Tibial artery (tissue), 4 donors: ENCODE measurements around the gene SLC30A4.

ENCODE experiments used
- DNase-seq, 2 donors: peaks; one replicate each; pipeline ENCODE4 v3.0.0-alpha.2; 2019
- H3K27ac ChIP-seq, 2 donors: fragments of 200-600 bp; sonication (generic) in 1 of 2; 1 replicate in 1 of 2; 2 replicates in 1 of 2; pipeline ENCODE4 v1.5.1; 2018 to 2019; ENCODE audit warnings: mild to moderate bottlenecking in 1 of 2
- H3K27me3 ChIP-seq, 2 donors: fragments of 200-600 bp; sonication (generic) in 1 of 2; one replicate each; pipeline versions ENCODE4 v1.5.1 to v1.6.0; 2016 to 2019
- H3K36me3 ChIP-seq, 3 donors: fragments of 200-600 bp; sonication (generic) in 2 of 3; one replicate each; pipeline ENCODE4 v1.5.1; 2016 to 2019; ENCODE audit warnings: mild to moderate bottlenecking in 2 of 3
- H3K4me1 ChIP-seq, 4 donors: fragments of 200-600 bp; sonication (generic) in 2 of 4; 1 replicate in 3 of 4; 2 replicates in 1 of 4; pipeline ENCODE4 v1.5.1; 2016 to 2019
- H3K4me3 ChIP-seq, 2 donors: fragments of 200-600 bp; sonication (generic) in 1 of 2; 1 replicate in 1 of 2; 2 replicates in 1 of 2; pipeline ENCODE4 v1.5.1; 2018 to 2019; ENCODE audit warnings: mild to moderate bottlenecking in 2 of 2
- H3K9me3 ChIP-seq, 3 donors: fragments of 200-600 bp; sonication (generic) in 1 of 3; one replicate each; pipeline ENCODE4 v1.5.1; 2016 to 2019
- intact Hi-C: fragments of 100-400 bp; cut with DNase I; formaldehyde crosslinking; loops from one replicate; pipeline ENCODE4 v1.15.0; 2023; ENCODE audit warnings: low total_unique reads
- TF ChIP-seq, protein P1 (sequence below), 2 experiments: fragments of 200-600 bp in 1 of 2; fragments of 450-650 bp in 1 of 2; IDR thresholded peaks; one replicate each; pipeline ENCODE4 v1.5.1; 2017 to 2019; ENCODE audit warnings: antibody characterized with exemption in 2 of 2, mild to moderate bottlenecking in 1 of 2, moderate library complexity in 1 of 2

Gene SLC30A4, protein sequence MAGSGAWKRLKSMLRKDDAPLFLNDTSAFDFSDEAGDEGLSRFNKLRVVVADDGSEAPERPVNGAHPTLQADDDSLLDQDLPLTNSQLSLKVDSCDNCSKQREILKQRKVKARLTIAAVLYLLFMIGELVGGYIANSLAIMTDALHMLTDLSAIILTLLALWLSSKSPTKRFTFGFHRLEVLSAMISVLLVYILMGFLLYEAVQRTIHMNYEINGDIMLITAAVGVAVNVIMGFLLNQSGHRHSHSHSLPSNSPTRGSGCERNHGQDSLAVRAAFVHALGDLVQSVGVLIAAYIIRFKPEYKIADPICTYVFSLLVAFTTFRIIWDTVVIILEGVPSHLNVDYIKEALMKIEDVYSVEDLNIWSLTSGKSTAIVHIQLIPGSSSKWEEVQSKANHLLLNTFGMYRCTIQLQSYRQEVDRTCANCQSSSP

DNA sequence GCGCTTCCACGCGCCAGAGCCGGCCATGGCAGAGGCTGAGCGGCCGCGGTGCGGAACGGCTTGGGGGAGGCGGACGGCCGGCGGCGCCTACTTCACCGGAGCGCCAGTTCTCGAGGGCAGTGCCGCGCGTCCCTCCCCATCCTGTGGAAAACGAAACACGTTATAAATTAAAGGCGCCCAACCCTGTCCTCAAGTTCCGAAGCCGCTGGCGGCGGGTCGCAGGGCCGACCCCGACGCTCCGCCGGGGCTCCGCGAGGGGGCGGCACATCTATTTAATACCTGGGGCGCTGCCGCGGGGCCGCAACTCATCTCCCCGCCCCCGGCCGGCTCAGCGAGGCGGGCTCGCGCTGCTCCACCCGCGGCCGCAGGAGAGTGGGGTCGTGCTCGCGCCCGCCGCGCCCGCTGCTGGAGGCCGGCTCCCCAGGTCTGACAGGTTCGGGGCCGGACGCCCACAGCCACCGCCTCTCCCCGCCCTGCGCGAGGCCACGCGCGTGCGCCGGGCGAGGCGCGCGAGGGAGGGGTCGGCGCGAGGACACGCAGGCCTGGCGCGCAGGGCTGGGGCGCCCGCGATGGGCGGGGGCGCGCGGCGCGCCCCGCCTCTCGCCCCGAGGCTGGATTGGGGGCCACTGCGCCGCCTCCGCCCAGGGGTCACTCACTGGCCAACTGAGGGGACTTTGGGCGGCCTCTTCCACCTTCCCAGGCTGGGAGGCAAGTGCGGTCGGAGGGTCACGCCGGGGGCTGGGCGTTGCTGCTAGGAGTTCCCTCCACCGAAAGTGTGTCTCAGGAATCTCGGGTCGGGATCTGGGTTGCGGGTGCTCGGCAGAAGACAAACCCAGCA is at the start of gene SLC30A4:
SLC30A4 (minus strand) TSS at position 428 of the 838 bp plus-strand sequence; CDS start at position 27, 401 bp downstream.
- Histone ChIP-seq H3K27me3 (no peaks in the 10 kb centered on the region), H3K4me3 (peak within 1 kb of the TSS; percentile 75 to 92), H3K36me3 (no peaks in the 10 kb centered on the region), H3K9me3 (no peaks in the 10 kb centered on the region), H3K27ac (peak within 1 kb of the TSS; percentile 81 to 83), H3K4me1 (peaks cover 0 to 29% (median 20%) of the 10 kb centered on the region in 4 donors)
- intact Hi-C loops: no loop called here
- peak; percentile 54 to 83 for DNase-seq
- TF ChIP-seq, protein P1, sequence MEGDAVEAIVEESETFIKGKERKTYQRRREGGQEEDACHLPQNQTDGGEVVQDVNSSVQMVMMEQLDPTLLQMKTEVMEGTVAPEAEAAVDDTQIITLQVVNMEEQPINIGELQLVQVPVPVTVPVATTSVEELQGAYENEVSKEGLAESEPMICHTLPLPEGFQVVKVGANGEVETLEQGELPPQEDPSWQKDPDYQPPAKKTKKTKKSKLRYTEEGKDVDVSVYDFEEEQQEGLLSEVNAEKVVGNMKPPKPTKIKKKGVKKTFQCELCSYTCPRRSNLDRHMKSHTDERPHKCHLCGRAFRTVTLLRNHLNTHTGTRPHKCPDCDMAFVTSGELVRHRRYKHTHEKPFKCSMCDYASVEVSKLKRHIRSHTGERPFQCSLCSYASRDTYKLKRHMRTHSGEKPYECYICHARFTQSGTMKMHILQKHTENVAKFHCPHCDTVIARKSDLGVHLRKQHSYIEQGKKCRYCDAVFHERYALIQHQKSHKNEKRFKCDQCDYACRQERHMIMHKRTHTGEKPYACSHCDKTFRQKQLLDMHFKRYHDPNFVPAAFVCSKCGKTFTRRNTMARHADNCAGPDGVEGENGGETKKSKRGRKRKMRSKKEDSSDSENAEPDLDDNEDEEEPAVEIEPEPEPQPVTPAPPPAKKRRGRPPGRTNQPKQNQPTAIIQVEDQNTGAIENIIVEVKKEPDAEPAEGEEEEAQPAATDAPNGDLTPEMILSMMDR (IDR thresholded peaks at IDR 0.05): peak; percentile 37 to 39

DNA sequence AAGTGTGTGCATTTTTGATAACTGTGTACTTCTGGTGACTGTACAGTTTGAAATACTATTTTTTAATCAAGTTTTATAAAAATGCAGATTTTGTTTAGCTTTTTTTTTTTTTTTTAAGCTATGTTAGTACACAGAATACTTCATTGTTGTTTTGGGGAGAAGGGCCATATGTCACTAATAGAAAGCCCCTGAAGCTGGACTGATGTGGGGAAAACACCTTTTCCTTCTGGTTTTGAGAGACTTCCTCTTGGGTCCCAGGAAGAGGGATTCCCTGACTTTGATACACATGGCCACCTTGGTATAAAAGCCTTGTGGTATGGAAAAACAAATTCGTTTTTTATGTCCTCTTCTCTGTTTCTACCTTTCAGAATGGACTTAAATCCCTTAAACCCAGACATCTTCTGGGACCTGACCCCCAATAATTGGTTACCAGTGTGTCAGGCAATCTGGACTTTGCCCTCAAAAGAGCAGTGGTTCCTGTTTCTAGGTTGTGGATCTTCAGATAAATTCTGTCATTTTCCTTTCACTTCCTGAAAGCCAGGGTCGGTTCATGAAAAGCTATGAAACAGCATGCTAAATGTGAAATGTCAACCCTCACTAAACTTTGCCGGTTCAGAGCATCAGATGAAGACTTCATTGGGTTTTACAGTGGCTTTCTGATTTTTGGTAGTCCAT is 33.5 kb upstream of the SLC30A4 start:
- intact Hi-C loops: no loop called here
- TF ChIP-seq, protein P1 (IDR thresholded peaks at IDR 0.05): no peak
- Histone ChIP-seq H3K9me3 (no peaks in the 10 kb centered on the region), H3K27me3 (no peaks in the 10 kb centered on the region), H3K4me1 (no peaks in the 10 kb centered on the region), H3K27ac (no peak overlapping the region), H3K4me3 (no peak overlapping the region), H3K36me3 (no peaks in the 10 kb centered on the region)
- DNase-seq: no peak

DNA sequence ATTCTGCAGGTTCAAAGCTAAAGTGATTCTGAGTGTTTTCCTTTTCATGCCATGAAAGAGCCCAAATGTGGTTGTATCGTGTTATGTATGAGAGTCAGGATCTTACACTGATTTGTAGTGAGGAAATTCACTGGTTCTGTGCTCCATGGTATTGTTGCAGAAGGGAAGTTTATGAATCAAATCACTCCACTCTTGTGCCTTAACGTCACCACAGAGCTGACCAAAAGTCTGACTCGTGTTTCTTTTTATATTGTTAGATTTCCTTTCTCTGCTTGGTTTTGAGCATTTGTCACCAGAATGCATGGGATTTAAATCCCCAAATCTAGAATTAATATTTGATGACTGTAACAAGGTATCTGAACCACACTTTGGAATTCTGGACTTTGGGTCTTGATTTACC is 29.1 kb upstream of the SLC30A4 start:
- TF ChIP-seq, protein P1 (IDR thresholded peaks at IDR 0.05): no peak
- Histone ChIP-seq H3K4me1 (peaks cover 0 to 16% (median 4%) of the 10 kb centered on the region in 4 donors), H3K27ac (no peak overlapping the region), H3K36me3 (no peaks in the 10 kb centered on the region), H3K9me3 (no peaks in the 10 kb centered on the region), H3K4me3 (no peak overlapping the region), H3K27me3 (no peaks in the 10 kb centered on the region)
- DNase-seq: no peak
- intact Hi-C loops: no loop called here

DNA sequence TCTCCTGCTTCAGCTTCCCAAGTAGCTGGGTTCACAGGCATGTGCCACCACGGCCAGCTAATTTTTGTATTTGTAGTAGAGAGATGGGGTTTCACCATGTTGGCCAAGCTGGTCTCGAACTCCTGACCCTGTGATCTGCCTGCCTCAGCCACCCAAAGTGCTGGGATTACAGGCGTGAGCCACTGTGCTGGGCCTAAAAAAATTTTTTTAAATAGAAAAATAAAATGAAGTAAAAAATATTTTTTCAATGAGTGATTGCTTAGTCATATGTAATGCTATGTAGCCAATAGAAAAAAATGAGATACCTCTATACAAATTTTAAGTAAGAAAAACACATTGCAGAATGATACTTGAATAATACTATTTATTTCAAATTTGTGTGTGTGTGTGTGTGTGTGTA is 27.9 kb upstream of the SLC30A4 start:
- H3K36me3 ChIP-seq: no peaks in the 10 kb centered on the region
- H3K27me3 ChIP-seq: no peaks in the 10 kb centered on the region
- peak overlapping the region in 1 of 2 donors; percentile 23 for H3K27ac ChIP-seq
- H3K4me3 ChIP-seq: no peak overlapping the region
- TF ChIP-seq, protein P1 (IDR thresholded peaks at IDR 0.05): no peak
- peaks cover 0 to 16% (median 4%) of the 10 kb centered on the region in 4 donors for H3K4me1 ChIP-seq
- intact Hi-C loops: no loop called here
- no peak for DNase-seq
- H3K9me3 ChIP-seq: no peaks in the 10 kb centered on the region

DNA sequence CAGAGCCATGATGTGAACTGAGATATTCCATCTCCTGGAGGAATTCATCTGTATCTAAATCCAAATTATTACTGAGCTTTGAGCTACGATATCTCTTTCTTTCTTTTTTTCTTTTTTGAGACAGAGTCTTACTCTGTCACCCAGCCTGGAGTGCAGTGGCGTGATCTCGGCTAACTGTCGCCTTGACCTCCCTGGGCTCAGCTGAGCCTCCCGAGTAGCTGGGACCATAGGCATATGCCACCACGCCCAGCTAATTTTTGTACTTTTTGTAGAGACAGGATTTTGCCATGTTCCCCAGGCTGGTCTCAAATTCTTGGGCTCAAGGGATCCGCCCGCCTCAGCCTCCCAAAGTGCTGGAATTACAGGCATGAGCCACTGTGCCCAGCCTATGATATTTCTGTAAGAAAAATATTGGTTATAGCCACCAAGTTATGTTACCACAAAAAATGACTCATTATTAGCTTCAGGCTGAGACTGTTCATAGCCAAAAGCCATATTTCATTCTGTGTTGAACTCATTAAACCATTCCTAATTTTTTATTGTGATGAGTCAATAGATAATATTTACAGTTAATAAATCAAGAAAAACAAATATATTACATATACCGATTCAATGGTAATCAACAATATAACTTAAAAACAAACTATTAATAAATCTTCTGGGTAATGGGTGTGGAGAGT is 27.1 kb upstream of the SLC30A4 start:
- DNase-seq: no peak
- Histone ChIP-seq H3K9me3 (no peaks in the 10 kb centered on the region), H3K27me3 (no peaks in the 10 kb centered on the region), H3K4me1 (peaks cover 0 to 16% (median 4%) of the 10 kb centered on the region in 4 donors), H3K27ac (peak overlapping the region; percentile 7 to 23), H3K36me3 (no peaks in the 10 kb centered on the region), H3K4me3 (peak overlapping the region in 1 of 2 donors; percentile 6)
- TF ChIP-seq, protein P1 (IDR thresholded peaks at IDR 0.05): no peak
- intact Hi-C loops: no loop called here
